ENCODE measurements around the gene STARD9. TPM values are rescaled to one million over a fixed set of nuclear protein-coding genes. Genes with fewer than 3 reads are reported as not detected.

Gene STARD9
- total and polyA plus RNA-seq, 2 of the 4 experiments (the other 2 are of a cell fraction): 2.0 to 3.2 TPM

DNA sequence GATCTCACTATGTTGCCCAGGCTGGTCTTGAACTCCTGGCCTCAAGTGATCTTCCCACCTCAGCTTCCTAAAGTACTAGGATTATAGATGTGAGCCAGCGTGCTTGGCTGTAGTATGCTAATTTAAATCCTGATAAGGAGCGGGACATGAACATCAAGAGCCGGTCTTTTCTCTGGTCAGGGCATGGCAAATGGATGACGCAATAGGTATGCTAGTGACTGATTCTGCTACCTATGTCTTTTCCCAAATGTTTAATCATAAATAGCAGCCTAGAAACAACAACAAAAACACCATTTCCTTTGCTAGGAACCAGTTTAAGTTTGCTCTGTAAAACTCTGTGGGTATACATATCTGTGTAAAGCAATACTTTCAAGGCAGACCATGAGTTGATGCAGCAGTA, 64.7 kb downstream of the STARD9 start:
- H3K4me1 ChIP-seq (ENCODE audit: control insufficient read depth, insufficient read depth, low read length): no peaks in the 10 kb centered on the region
- no peaks in the 10 kb centered on the region for H4K20me1 ChIP-seq (ENCODE audit: insufficient read depth, low read length)
- dilution Hi-C loops (cut with HindIII; ENCODE audit: low sequenced_read_pairs, unreplicated experiment) (no loop called here), in situ Hi-C loops (cut with MboI; ENCODE audit: low sequenced_read_pairs) (no loop called here), intact Hi-C loops (cut with micrococcal nuclease) (no loop called here)
- H2AFZ ChIP-seq (replicated peaks; ENCODE audit: low read length, poor library complexity): no peak overlapping the region
- H2BK20ac ChIP-seq (ENCODE audit: low read depth, low read length): no peak overlapping the region
- H3K9me3 ChIP-seq (ENCODE audit: control insufficient read depth, insufficient read depth, low read length): no peaks in the 10 kb centered on the region
- H2AK9ac ChIP-seq (replicated peaks; ENCODE audit: low read depth, low read length, poor library complexity): no peak overlapping the region
- no peaks in the 10 kb centered on the region for H3K9me1 ChIP-seq (ENCODE audit: insufficient read depth, low read length)
- no peak overlapping the region for H3K14ac ChIP-seq (replicated peaks; ENCODE audit: low read depth, low read length)
- H4K8ac ChIP-seq (ENCODE audit: low read depth in 2 of 2, low read length in 2 of 2): no peak overlapping the region
- DNase-seq (no peak), ATAC-seq (ENCODE audit: low read depth) (no peak)
- no peak overlapping the region for H3K23ac ChIP-seq (ENCODE audit: low read depth, low read length)
- ChIA-PET CTCF (no interaction called here), POLR2A (ENCODE audit: unreplicated experiment) (no interaction called here)
- no peak overlapping the region for H3K4ac ChIP-seq (ENCODE audit: low read depth, low read length)
- H3K18ac ChIP-seq (ENCODE audit: low read depth, low read length): no peak overlapping the region
- no peak overlapping the region for H2BK5ac ChIP-seq (ENCODE audit: low read depth, low read length, poor library complexity, severe bottlenecking)
- H3K4me3 ChIP-seq (ENCODE audit: insufficient read depth, low read depth, low read length): no peak overlapping the region
- no TSS peak for BruUV-seq (replicated peaks)
- H3K9ac ChIP-seq (ENCODE audit: low read depth, low read length): no peak overlapping the region
- TF ChIP-seq NFE2L2 (IDR thresholded peaks at IDR 0.05; ENCODE audit: low read depth, low read length): no peak
- TF ChIP-seq POLR2A (IDR thresholded peaks at IDR 0.05; ENCODE audit: low read depth, low read length): no peak
- TF ChIP-seq RCOR1 (IDR thresholded peaks at IDR 0.05; ENCODE audit: insufficient replicate concordance, low read length): no peak
- no peak for TF ChIP-seq MAFK (IDR thresholded peaks at IDR 0.05; ENCODE audit: low read depth, low read length)
- no peak for TF ChIP-seq FOS (IDR thresholded peaks at IDR 0.05; ENCODE audit: low read depth, low read length)
- TF ChIP-seq CEBPB (IDR thresholded peaks at IDR 0.05; ENCODE audit: low read depth, low read length): peak; percentile 90
- TF ChIP-seq MXI1 (IDR thresholded peaks at IDR 0.05; ENCODE audit: borderline replicate concordance, low read depth, low read length): no peak
- no peak for TF ChIP-seq CHD1 (IDR thresholded peaks at IDR 0.05; ENCODE audit: low read depth, low read length)
- TF ChIP-seq MAZ (IDR thresholded peaks at IDR 0.05; ENCODE audit: borderline replicate concordance, low read depth, low read length): no peak
- H4K91ac ChIP-seq (ENCODE audit: insufficient read depth, low read depth, low read length): no peak overlapping the region
- no peak overlapping the region for H2BK15ac ChIP-seq (ENCODE audit: low read depth, low read length)
- H3K27ac ChIP-seq (ENCODE audit: insufficient read depth, low read length): no peak overlapping the region
- H3K79me1 ChIP-seq (ENCODE audit: low read depth in 1 of 2, low read length in 2 of 2): no peaks in the 10 kb centered on the region
- H3K56ac ChIP-seq (ENCODE audit: extremely low read depth, insufficient read depth, low read length): no peak overlapping the region
- no peak overlapping the region for H4K5ac ChIP-seq (ENCODE audit: low read depth, low read length)
- no peak overlapping the region for H3K4me2 ChIP-seq (ENCODE audit: low read depth, low read length)
- WGBS, 2 experiments (ENCODE audit: extremely low coverage in 2 of 2, insufficient read length in 1 of 2): 100% methylated on average over 3 of the region's 4 CpGs; no CpG with 5 or more reads in 1 of the 2 experiments
- H2BK120ac ChIP-seq (ENCODE audit: low read depth, low read length): no peak overlapping the region
- no peak overlapping the region for H2AK5ac ChIP-seq (ENCODE audit: low read depth, low read length)
- H3K27me3 ChIP-seq (ENCODE audit: control insufficient read depth, insufficient read depth, low read length): no peaks in the 10 kb centered on the region
- H3K36me3 ChIP-seq (ENCODE audit: control insufficient read depth, insufficient read depth, low read length): peaks cover 5% of the 10 kb centered on the region

Measured in IMR-90 (cell line).